ENCODE data around the gene FAM83C.

GRCh38 chr20:35333606-35334005 is 41.4 kb upstream of the FAM83C start:
- no peak for TF ChIP-seq EZH2phosphoT487 (IDR thresholded peaks at IDR 0.05; ENCODE audit: borderline replicate concordance, low read depth, low read length)
- TF ChIP-seq, protein P1, sequence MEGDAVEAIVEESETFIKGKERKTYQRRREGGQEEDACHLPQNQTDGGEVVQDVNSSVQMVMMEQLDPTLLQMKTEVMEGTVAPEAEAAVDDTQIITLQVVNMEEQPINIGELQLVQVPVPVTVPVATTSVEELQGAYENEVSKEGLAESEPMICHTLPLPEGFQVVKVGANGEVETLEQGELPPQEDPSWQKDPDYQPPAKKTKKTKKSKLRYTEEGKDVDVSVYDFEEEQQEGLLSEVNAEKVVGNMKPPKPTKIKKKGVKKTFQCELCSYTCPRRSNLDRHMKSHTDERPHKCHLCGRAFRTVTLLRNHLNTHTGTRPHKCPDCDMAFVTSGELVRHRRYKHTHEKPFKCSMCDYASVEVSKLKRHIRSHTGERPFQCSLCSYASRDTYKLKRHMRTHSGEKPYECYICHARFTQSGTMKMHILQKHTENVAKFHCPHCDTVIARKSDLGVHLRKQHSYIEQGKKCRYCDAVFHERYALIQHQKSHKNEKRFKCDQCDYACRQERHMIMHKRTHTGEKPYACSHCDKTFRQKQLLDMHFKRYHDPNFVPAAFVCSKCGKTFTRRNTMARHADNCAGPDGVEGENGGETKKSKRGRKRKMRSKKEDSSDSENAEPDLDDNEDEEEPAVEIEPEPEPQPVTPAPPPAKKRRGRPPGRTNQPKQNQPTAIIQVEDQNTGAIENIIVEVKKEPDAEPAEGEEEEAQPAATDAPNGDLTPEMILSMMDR (conservative IDR thresholded peaks at IDR 0.05; ENCODE audit: low read length): no peak

Data from OCI-LY7 (cell line).